Pancreas (tissue), 10 donors: ENCODE results near the gene SEZ6L. TPM values are rescaled to one million over a fixed set of nuclear protein-coding genes. Genes with fewer than 3 reads are reported as not detected.

Source experiments
- ATAC-seq, 4 donors: fragments of 200-7000 bp; cut with Tn5 transposase; one replicate each; pipeline versions ENCODE4 v1.8.0 to v1.9.1; 2020; ENCODE audit warnings: mild to moderate bottlenecking in 4 of 4, moderate library complexity in 4 of 4
- DNase-seq, 6 donors: peaks; one replicate each; pipeline ENCODE4 v3.0.0-alpha.2; 2020
- FAIRE-seq: peaks from 2 replicates; lab custom pipeline; 2012; peaks lifted over from hg19 to GRCh38; lab: Jason Lieb, UNC
- H3K27ac ChIP-seq, 4 donors: fragments of 200-600 bp; sonication (generic); 1 replicate in 3 of 4; 2 replicates in 1 of 4; pipeline versions ENCODE4 v1.5.0 to v1.8.0; 2020
- H3K27me3 ChIP-seq, 4 donors: fragments of 200-600 bp; one replicate each; pipeline ENCODE4 v1.8.0; 2021
- H3K36me3 ChIP-seq, 3 donors: fragments of 200-600 bp; sonication (generic) in 1 of 3; one replicate each; pipeline versions ENCODE4 v1.5.0 to v1.8.0; 2020 to 2021
- H3K4me1 ChIP-seq, 3 donors: fragments of 200-600 bp; one replicate each; pipeline ENCODE4 v1.8.0; 2021
- H3K4me3 ChIP-seq, 4 donors: fragments of 200-600 bp; sonication (generic) in 2 of 4; one replicate each; pipeline versions ENCODE4 v1.5.0 to v1.8.0; 2020 to 2021
- H3K9me3 ChIP-seq, 4 donors: fragments of 200-600 bp; one replicate each; pipeline ENCODE4 v1.8.0; 2021
- CTCF ChIP-seq, 4 donors: fragments of 200-600 bp; sonication (generic) in 3 of 4; IDR thresholded peaks; one replicate each; pipeline versions ENCODE4 v1.5.0 to v1.8.0; 2021; ENCODE audit warnings: antibody characterized with exemption in 4 of 4
- WGBS, 2 donors: extraction: QIAGEN DNeasy Blood & Tissue Kit; methylation state at CpG; one replicate each; pipeline ENCODE4 v1.1.7; 2013; 5-methylcytosine and 5-hydroxymethylcytosine counted together
- intact Hi-C, 3 donors: fragments of 100-400 bp; cut with DNase I; formaldehyde crosslinking; loops; one replicate each; pipeline versions ENCODE4 v1.11.1 to v1.14.2; 2022
- polyA plus RNA-seq, 2 donors: library from polyadenylated mRNA; stranded (reverse); fragments of 200-250 nt; gene quantifications; one replicate each; pipeline ENCODE4 v1.2.3, GENCODE V29; 2013
- total RNA-seq, 6 donors: library from RNA; stranded (reverse); fragmentation: NEBNext Ultra II Directional in 4 of 6; extraction: Animal tissue kit (Norgen Biotek cat#: 25700) in 4 of 6; gene quantifications; one replicate each; pipeline versions ENCODE4 v1.2.1 to v1.2.4, GENCODE V29; 2021 to 2023
- donor health status: healthy with polysubstance abuse.
- donor health status: DM: no; HTN: no; CAD: no; lungs with moderate emphysema.
- donor health status: DM: no; HTN: no; CAD: no.
- donor health status: control.
- donor health status: control.
- donor health status: Bipolar disorder and iron deficiency.
- donor health status: DM: yes; HTN: yes; CAD: no.
- donor health status: DM: no; HTN: no; CAD: no.
- donor health status: DM: no; HTN: no; CAD: no.
- donor health status: DM: yes; HTN: yes; CAD: no.

Gene SEZ6L
- total and polyA plus RNA-seq, 8 donors = 0.32 to 6.6 (median 2.0) TPM

GRCh38 chr22:26336773-26337172 is 167.5 kb downstream of the SEZ6L start:
- Histone ChIP-seq H3K9me3 (no peaks in the 10 kb centered on the region), H3K36me3 (no peaks in the 10 kb centered on the region), H3K4me3 (no peak overlapping the region), H3K27me3 (no peaks in the 10 kb centered on the region), H3K4me1 (no peaks in the 10 kb centered on the region), H3K27ac (no peak overlapping the region)
- TF ChIP-seq CTCF (IDR thresholded peaks at IDR 0.05) = no peak
- no peak for ATAC-seq
- WGBS, 2 donors = 49 to 67% methylated on average over 4 of the region's 4 CpGs
- DNase-seq = no peak
- intact Hi-C loops = no loop called here
- no peak for FAIRE-seq

GRCh38 chr22:26339755-26340154 is 170.5 kb downstream of the SEZ6L start:
- intact Hi-C loops = no loop called here
- TF ChIP-seq CTCF (IDR thresholded peaks at IDR 0.05) = no peak
- 59 to 72% methylated on average over 6 of the region's 6 CpGs for WGBS, 2 donors
- H3K4me1 ChIP-seq = no peaks in the 10 kb centered on the region
- H3K9me3 ChIP-seq = no peaks in the 10 kb centered on the region
- H3K27ac ChIP-seq = no peak overlapping the region
- FAIRE-seq = no peak
- H3K27me3 ChIP-seq = no peaks in the 10 kb centered on the region
- ATAC-seq = no peak
- no peak overlapping the region for H3K4me3 ChIP-seq
- no peak for DNase-seq
- no peaks in the 10 kb centered on the region for H3K36me3 ChIP-seq

- Histone ChIP-seq H3K4me3 (no peak overlapping the region), H3K27ac (no peak overlapping the region), H3K27me3 (no peaks in the 10 kb centered on the region), H3K4me1 (no peaks in the 10 kb centered on the region), H3K36me3 (no peaks in the 10 kb centered on the region), H3K9me3 (no peaks in the 10 kb centered on the region)
- FAIRE-seq (no peak), DNase-seq (no peak), ATAC-seq (peak in 2 of 4 donors; percentile 21 to 59)
- TF ChIP-seq CTCF (IDR thresholded peaks at IDR 0.05) = no peak
- intact Hi-C loops = no loop called here
- 20 to 30% methylated on average over 6 of the region's 6 CpGs for WGBS, 2 donors
These were observed 173.6 kb downstream of the SEZ6L start for GRCh38 chr22:26342745-26343410.

- no peak for FAIRE-seq
- no peak for ATAC-seq
- no peak for DNase-seq
- Histone ChIP-seq H3K9me3 (no peaks in the 10 kb centered on the region), H3K27me3 (no peaks in the 10 kb centered on the region), H3K4me3 (no peak overlapping the region), H3K27ac (no peak overlapping the region), H3K4me1 (no peaks in the 10 kb centered on the region), H3K36me3 (no peaks in the 10 kb centered on the region)
- TF ChIP-seq CTCF (IDR thresholded peaks at IDR 0.05) = no peak
- WGBS, 2 donors = 67 to 76% methylated on average over 3 of the region's 3 CpGs
- intact Hi-C loops = no loop called here
These were observed 176.2 kb downstream of the SEZ6L start for GRCh38 chr22:26345496-26345895.

- H3K9me3 ChIP-seq = no peaks in the 10 kb centered on the region
- no peak overlapping the region for H3K27ac ChIP-seq
- H3K27me3 ChIP-seq = no peaks in the 10 kb centered on the region
- no peak for TF ChIP-seq CTCF (IDR thresholded peaks at IDR 0.05)
- H3K4me3 ChIP-seq = no peak overlapping the region
- no peak for ATAC-seq
- intact Hi-C loops = no loop called here
- no peak for FAIRE-seq
- no peaks in the 10 kb centered on the region for H3K36me3 ChIP-seq
- H3K4me1 ChIP-seq = no peaks in the 10 kb centered on the region
- WGBS, 2 donors = 86 to 89% methylated on average over 2 of the region's 2 CpGs
- no peak for DNase-seq
These were observed 179.7 kb downstream of the SEZ6L start for GRCh38 chr22:26348810-26349526.
